GM23338 (cell line): ENCODE measurements around the gene B3GAT3. TPM values are rescaled to one million over a fixed set of nuclear protein-coding genes. Genes with fewer than 3 reads are reported as not detected.

Source experiments
- ATAC-seq: fragments of 200-7000 bp; cut with Tn5 transposase; 3 replicates; pipeline ENCODE4 v1.9.1; 2020
- DNase-seq: peaks from one replicate; pipeline ENCODE4 v3.0.0-alpha.2; 2015; ENCODE audit warnings: low spot score
- H2AFZ ChIP-seq: fragments of 200-600 bp; sonication (generic); 2 replicates; pipeline ENCODE4 v1.8.0; 2016; ENCODE audit warnings: antibody characterized with exemption, mild to moderate bottlenecking, moderate library complexity
- H3F3A ChIP-seq: fragments of 200-600 bp; sonication (generic); replicated peaks from 2 replicates; pipeline ENCODE4 v1.8.0; 2017; ENCODE audit warnings: antibody characterized with exemption, mixed run types, low read depth
- H3K27ac ChIP-seq: fragments of 200-600 bp; sonication (generic); 2 replicates; pipeline ENCODE4 v1.6.1; 2016; ENCODE audit warnings: low read depth
- H3K27me3 ChIP-seq: fragments of 200-600 bp; sonication (generic); 2 replicates; pipeline ENCODE4 v1.8.0; 2016; ENCODE audit warnings: mild to moderate bottlenecking, mixed run types, moderate library complexity; ENCODE audit not compliant: insufficient read depth
- H3K36me3 ChIP-seq: fragments of 200-600 bp; sonication (generic); 2 replicates; pipeline ENCODE4 v1.8.0; 2016; ENCODE audit warnings: mild to moderate bottlenecking; ENCODE audit not compliant: insufficient read depth
- H3K4me1 ChIP-seq: fragments of 200-600 bp; sonication (generic); 2 replicates; pipeline ENCODE4 v1.8.0; 2016; ENCODE audit warnings: mild to moderate bottlenecking, moderate library complexity; ENCODE audit not compliant: insufficient read depth
- H3K4me2 ChIP-seq: fragments of 200-600 bp; sonication (generic); 2 replicates; pipeline ENCODE4 v1.7.1; 2017; ENCODE audit warnings: mixed run types
- H3K4me3 ChIP-seq: fragments of 200-600 bp; sonication (generic); 2 replicates; pipeline ENCODE4 v1.6.1; 2016; ENCODE audit warnings: mixed run types
- H3K79me2 ChIP-seq: fragments of 200-600 bp; sonication (generic); replicated peaks from 2 replicates; pipeline ENCODE4 v1.8.0; 2017; ENCODE audit warnings: mild to moderate bottlenecking; ENCODE audit not compliant: insufficient read depth
- H3K9me2 ChIP-seq: fragments of 200-600 bp; sonication (generic); 2 replicates; pipeline ENCODE4 v1.8.0; 2017; ENCODE audit not compliant: insufficient read depth
- H4K20me1 ChIP-seq: fragments of 200-600 bp; sonication (generic); replicated peaks from 2 replicates; pipeline ENCODE4 v1.8.0; 2017; ENCODE audit warnings: mild to moderate bottlenecking; ENCODE audit not compliant: insufficient read depth
- H3K27ac Mint-ChIP-seq: 2 replicates; pipeline ENCODE4 v1.8.0; 2020; ENCODE audit warnings: inconsistent platforms, mild to moderate bottlenecking, moderate library complexity, mixed read lengths
- H3K27me3 Mint-ChIP-seq: 3 replicates; pipeline ENCODE4 v1.8.0; 2022; ENCODE audit warnings: low read depth, mild to moderate bottlenecking, moderate library complexity, mixed read lengths, inconsistent platforms; ENCODE audit not compliant: insufficient read depth, poor library complexity
- H3K36me3 Mint-ChIP-seq: 3 replicates; pipeline ENCODE4 v1.8.0; 2021; ENCODE audit warnings: low read depth, mild to moderate bottlenecking, inconsistent platforms, moderate library complexity, mixed read lengths
- H3K4me1 Mint-ChIP-seq: 3 replicates; pipeline ENCODE4 v1.8.0; 2020; ENCODE audit warnings: mild to moderate bottlenecking, inconsistent platforms, mixed read lengths
- H3K4me3 Mint-ChIP-seq: 3 replicates; pipeline ENCODE4 v1.8.0; 2021; ENCODE audit warnings: moderate library complexity, mild to moderate bottlenecking, inconsistent platforms, mixed read lengths
- H3K9me3 Mint-ChIP-seq: 3 replicates; pipeline ENCODE4 v1.8.0; 2020; ENCODE audit warnings: moderate library complexity, mild to moderate bottlenecking, inconsistent platforms, mixed read lengths
- EZH2phosphoT487 ChIP-seq: fragments of 200-600 bp; sonication (generic); IDR thresholded peaks from one replicate; pipeline ENCODE4 v1.8.1; 2018; ENCODE audit warnings: antibody characterized with exemption; ENCODE audit not compliant: unreplicated experiment
- ZNF331 ChIP-seq: fragments of 250-450 bp; sonication (Bioruptor Pico); IDR thresholded peaks from 2 replicates; pipeline ENCODE4 v1.5.0; 2020; ENCODE audit warnings: low read depth, mild to moderate bottlenecking, moderate library complexity
- ZNF462 ChIP-seq: fragments of 250-450 bp; sonication (Bioruptor Pico); IDR thresholded peaks from 2 replicates; pipeline ENCODE4 v1.5.0; 2020; ENCODE audit warnings: mild to moderate bottlenecking, moderate library complexity
- polyA plus RNA-seq: library from polyadenylated mRNA; unstranded; fragments of >200 nt; fragmentation: Nextera tagmentation; extraction: Ambion mirVana; gene quantifications from 2 replicates; pipeline ENCODE4 v1.2.1, GENCODE V29; 2016
- total RNA-seq: library from RNA; depleted of rRNA; stranded (reverse); fragments of >200 nt; shearing (Covaris generic); gene quantifications from 2 replicates; pipeline ENCODE4 v1.2.3, GENCODE V29; 2014
- TF ChIP-seq, protein P1 (sequence below): IDR thresholded peaks from one replicate; pipeline ENCODE4 v1.6.1; 2018; ENCODE audit warnings: antibody characterized with exemption; ENCODE audit not compliant: unreplicated experiment

B3GAT3 gene
- total and polyA plus RNA-seq, 2 experiments from 2014 or later, result 16.4 to 18.4 TPM

DNA sequence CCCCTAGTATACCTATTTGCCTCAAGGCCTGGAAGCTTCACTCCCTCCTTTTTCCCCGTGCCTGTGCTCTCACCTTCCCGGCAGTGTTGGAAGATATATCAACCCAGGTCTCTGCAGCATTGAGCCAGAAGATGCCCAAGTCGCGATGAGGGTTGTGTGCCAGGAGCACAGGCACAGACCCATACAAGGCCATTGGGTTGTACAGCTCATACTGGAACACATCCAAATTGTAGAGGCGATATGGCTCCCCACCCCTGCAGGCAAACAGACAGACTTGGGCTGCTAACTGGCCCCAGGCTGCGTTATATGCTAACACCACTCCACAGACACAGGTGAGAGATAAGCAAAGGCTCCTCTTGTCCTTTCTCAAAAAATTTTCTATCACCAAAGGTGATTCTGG is 10.7 kb upstream of the B3GAT3 start:
- no peaks in the 10 kb centered on the region for H3K79me2 ChIP-seq
- ATAC-seq (no peak), DNase-seq (no peak)
- peaks cover 90% of the 10 kb centered on the region for H3K36me3 Mint-ChIP-seq
- H3K9me3 Mint-ChIP-seq, result no peaks in the 10 kb centered on the region
- H3F3A ChIP-seq, result peaks cover 2% of the 10 kb centered on the region; the same call in 1 of the 2 replicates
- H3K4me3 ChIP-seq, result no peak overlapping the region
- no peak overlapping the region for H3K27ac ChIP-seq
- TF ChIP-seq, protein P1, sequence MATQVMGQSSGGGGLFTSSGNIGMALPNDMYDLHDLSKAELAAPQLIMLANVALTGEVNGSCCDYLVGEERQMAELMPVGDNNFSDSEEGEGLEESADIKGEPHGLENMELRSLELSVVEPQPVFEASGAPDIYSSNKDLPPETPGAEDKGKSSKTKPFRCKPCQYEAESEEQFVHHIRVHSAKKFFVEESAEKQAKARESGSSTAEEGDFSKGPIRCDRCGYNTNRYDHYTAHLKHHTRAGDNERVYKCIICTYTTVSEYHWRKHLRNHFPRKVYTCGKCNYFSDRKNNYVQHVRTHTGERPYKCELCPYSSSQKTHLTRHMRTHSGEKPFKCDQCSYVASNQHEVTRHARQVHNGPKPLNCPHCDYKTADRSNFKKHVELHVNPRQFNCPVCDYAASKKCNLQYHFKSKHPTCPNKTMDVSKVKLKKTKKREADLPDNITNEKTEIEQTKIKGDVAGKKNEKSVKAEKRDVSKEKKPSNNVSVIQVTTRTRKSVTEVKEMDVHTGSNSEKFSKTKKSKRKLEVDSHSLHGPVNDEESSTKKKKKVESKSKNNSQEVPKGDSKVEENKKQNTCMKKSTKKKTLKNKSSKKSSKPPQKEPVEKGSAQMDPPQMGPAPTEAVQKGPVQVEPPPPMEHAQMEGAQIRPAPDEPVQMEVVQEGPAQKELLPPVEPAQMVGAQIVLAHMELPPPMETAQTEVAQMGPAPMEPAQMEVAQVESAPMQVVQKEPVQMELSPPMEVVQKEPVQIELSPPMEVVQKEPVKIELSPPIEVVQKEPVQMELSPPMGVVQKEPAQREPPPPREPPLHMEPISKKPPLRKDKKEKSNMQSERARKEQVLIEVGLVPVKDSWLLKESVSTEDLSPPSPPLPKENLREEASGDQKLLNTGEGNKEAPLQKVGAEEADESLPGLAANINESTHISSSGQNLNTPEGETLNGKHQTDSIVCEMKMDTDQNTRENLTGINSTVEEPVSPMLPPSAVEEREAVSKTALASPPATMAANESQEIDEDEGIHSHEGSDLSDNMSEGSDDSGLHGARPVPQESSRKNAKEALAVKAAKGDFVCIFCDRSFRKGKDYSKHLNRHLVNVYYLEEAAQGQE, result no peak
- TF ChIP-seq EZH2phosphoT487 (no peak), ZNF331 (CRISPR knock-in tag) (no peak), ZNF462 (CRISPR knock-in tag) (no peak)
- no peaks in the 10 kb centered on the region; the same call in 2 of the 3 replicates for H3K4me1 Mint-ChIP-seq
- H3K4me1 ChIP-seq, result no peaks in the 10 kb centered on the region
- H2AFZ ChIP-seq, result no peak overlapping the region
- no peak overlapping the region for H3K27ac Mint-ChIP-seq
- peaks cover 11% of the 10 kb centered on the region; the same call in 1 of the 2 replicates for H4K20me1 ChIP-seq
- peaks cover 64% of the 10 kb centered on the region for H3K36me3 ChIP-seq
- H3K27me3 ChIP-seq, result no peaks in the 10 kb centered on the region
- H3K4me3 Mint-ChIP-seq, result no peak overlapping the region
- no peak overlapping the region for H3K4me2 ChIP-seq
- H3K27me3 Mint-ChIP-seq, result peaks cover 6% of the 10 kb centered on the region
- no peaks in the 10 kb centered on the region for H3K9me2 ChIP-seq
